OCI-LY1 (cell line): ENCODE data around the gene CASTOR2.
"Not testable (repeated sequence)": the region's sequence is repeated elsewhere in the genome, so short reads cannot be mapped to it uniquely, and the experiment has no call there.

Experiments
- CTCF ChIP-seq: fragments of 200-600 bp; sonication (generic), shearing (Covaris generic); IDR thresholded peaks from 2 replicates; pipeline ENCODE4 v1.5.1; 2017; ENCODE audit warnings: mild to moderate bottlenecking, antibody characterized with exemption, low read length, moderate library complexity, mixed read lengths
- EZH2 ChIP-seq: fragments of 200-600 bp; sonication (generic), shearing (Covaris generic); IDR thresholded peaks from 2 replicates; pipeline ENCODE4 v1.8.0; 2017; ENCODE audit warnings: borderline replicate concordance, mixed run types, mild to moderate bottlenecking, antibody characterized with exemption, low read length, moderate library complexity, mixed read lengths

GRCh38 chr7:74975959-74976358 is 11.5 kb downstream of the CASTOR2 start:
- not testable (repeated sequence) for TF ChIP-seq CTCF, EZH2
